ENCODE measurements around the gene NGEF.
"Not testable (repeated sequence)": the region's sequence is repeated elsewhere in the genome, so short reads cannot be mapped to it uniquely, and the experiment has no call there.

NGEF gene

DNA sequence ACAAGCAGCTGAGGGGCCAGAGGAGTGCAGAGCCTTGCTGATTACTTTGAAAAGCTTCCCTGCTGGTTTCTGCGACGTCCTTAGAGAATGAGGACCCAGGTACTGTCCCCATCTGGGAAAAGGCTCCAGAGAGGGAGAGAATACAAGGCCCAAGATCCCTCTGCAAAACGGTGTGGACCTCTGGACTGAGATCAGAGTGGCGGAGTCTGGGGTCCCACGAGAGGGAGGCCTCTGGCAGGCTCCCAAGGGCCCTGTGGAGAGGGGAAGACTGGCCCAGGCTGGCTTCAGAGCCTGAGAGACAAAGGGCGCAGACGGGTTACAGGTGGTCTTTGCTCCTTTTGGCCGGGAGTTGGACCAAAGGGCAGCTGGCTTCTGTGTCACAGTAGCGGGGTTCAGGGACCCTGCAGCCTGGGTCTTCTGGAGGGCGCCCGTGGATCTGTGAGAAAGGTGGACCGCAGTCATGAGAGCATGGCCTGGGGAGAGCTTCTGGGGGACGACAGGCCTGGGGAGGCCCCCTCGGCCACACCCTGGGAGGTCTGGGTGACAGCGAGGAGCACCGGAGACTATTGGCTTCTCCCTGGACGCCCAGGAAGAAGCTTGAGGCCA, 142.2 kb downstream of the NGEF start:
- DNase-seq (ENCODE audit: low spot score) = no peak

DNA sequence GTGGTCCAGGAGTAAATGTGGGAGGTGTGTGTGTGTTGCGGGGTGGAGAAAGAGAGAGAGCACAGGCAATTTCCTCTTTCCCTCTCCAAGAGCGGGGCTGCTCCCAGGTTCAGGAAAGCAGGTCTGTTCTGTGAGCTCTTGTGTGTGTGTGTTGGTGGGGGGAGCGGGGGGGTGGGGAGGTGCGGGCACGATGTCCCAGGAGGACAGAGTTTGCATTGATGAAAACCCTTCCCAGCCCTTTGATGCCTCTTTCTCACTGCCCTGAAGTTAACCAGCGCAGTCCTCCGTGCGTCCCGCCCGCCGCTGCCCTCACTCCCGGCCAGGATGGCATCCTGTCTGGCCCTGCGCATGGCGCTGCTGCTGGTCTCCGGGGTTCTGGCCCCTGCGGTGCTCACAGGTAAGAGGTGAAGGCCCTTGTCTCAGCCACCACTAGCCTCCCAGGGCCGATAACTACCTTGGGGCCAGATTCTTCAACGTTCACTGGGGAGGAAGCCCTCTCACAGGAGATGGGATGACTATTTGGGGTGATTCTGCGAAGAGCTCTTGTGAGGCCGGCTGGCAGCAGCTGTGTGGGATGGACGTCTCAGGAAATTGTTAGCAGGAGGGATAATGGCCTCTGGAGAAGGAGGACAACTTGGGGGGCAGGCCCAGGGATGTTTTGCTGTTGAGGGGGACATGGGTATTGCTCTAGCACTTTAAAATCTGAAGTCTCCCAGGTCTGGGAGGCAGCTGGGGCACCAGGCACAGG, 142.9 kb downstream of the NGEF start, which contains the start of gene SNORC:
TSS of gene SNORC (plus strand) at position 247 of the 748 bp plus-strand sequence. CDS start at position 325, 78 bp downstream.
- DNase-seq (ENCODE audit: low spot score) = no peak

DNA sequence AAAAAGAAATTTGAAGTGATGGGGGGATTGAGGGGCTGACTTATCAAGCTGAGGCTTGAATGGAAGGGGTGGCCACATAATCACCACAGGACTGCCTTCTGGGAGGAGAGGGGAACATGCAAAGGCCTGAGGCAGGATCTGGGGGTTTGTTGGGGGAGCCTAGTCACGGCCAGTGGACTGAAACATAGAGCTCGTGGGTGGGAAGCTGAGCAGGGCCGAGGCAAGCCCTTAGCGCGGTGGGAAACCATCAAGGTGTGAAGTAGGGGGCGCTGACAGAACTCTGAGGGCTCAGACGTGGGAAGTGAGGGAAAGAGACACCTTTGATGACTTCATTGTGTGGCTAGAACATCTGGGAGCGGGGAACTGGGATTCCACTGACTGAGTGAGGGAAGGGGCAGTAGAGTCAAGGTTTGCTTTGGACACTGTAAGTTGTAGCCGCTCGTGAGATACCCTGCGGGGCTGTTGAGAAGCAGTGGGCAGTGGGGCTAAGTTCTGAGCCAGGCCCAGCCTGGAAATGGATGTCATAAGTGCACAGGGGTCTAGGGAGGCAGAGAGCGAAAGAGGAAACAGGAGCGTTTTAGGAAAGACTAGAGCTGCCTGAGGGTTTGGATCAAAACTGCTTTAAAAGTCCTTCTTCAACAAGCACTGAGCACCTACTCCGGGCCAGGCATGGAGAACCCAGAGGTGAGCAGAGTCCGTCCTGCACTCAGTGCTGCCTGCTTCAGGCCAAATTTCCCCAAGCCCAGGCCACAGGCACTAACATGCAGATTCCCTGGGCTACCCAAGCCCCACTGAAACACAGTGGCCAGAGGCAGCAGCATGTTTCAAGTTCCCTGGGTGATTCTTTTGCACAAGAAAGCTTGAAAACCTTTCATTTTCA, 143.7 kb downstream of the NGEF start:
- DNase-seq (ENCODE audit: low spot score) = no peak

DNA sequence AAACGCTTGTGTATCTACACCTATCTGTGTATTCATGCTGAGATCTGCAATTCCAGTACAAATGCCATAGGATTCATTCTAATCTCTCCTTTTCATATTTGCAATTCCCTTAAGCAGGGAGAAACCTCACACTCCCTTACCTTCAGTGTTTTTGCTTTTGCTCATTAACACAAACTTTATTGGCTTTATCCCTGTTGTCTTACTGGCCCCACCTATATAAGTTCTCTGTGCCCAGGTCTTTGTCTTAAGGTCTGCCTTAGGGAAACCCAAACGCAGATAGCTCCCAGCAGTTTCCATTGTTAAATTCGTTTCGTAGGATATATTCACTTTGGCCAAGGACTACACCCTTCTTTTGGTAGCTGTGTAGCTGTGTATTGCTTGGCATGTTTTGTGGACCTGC, 147.0 kb downstream of the NGEF start:
- no peak for DNase-seq (ENCODE audit: low spot score)

DNA sequence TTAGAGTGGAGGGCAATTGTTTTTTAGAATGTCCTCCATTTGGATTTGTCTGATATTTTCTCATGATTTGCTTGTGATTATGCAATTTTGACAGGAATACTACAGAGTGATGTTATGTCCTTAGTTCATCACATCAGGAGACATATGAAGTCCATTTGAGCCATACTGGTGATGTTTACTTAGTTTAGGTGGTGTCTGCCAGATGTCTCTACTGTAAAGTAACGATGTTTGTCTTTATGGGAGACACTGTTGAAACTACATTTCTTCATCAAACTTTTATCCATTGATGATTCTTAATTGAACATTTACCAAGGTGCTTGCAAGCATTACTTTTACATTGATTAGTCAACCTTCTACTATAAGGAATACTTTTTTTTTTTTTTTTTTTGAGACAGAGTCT, 147.9 kb downstream of the NGEF start:
- DNase-seq (ENCODE audit: low spot score) = no peak

DNA sequence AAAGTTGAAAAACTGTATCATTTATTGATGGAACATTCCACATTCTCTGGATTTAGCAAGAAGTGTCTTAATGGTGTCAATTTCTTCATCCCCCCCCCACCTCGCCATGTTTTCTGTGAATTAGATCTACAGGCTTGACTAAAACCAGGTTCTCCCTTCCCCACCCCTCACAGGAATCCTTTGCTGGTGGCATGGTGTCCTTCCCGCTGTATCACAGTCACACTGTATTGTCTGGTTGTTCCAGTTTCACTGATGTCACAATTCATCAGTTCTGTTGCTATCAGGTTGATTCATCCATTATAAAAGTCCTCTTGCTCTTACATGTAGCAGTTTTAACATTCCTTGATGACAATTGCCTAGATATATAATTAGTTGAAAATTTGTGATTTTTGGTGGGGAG, 149.1 kb downstream of the NGEF start:
- no peak for DNase-seq (ENCODE audit: low spot score)

DNA sequence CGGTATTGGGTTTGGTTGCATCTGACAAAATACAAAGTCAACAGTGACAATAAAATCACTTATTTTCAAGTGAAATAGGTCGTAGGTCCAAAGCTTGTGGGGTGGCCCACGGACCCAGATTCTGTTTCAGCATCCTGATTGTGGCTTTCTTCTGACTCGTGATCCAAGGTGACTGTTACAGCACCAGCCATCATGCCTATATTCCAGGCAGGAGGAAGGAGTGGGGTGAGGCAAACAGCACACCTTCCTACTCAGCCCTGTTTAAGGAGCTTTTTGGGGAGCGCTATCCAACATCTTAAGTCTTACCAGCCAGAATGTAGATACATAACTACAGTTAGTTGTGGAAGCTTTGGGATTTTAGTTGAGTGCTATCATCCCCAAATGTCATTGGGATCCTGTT, 151.7 kb downstream of the NGEF start:
- no peak for DNase-seq (ENCODE audit: low spot score)

DNA sequence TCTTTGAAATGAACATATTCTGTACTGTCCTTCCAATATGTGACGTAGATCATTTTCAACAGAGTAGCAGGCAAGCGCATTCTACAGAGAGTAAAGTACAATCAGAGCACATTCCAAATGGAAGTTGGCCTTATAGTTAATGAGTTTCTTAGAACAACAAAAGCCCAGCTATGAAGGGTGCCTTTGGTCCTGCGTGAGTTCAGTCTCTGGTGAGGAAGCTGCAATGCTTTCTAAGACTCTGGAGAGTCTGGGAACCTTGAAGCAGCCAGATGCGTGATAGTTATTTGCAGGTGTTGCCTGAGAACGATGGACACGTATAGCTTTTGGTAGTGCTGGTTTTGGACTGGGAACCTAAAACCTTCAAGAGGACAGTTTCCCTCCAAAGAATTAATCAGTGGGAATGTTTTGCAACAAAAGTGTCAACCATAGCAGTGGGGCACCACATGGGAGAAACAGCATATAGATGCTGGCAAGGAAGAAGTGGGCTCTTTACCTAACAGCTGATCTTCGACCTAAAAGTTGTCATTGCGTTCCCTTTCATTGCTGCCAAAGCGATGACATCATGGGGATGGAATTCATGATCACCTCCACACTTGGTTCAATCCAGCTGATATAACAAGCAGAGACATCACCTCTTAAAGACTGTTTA, 152.3 kb downstream of the NGEF start:
- DNase-seq (ENCODE audit: low spot score) = no peak

DNA sequence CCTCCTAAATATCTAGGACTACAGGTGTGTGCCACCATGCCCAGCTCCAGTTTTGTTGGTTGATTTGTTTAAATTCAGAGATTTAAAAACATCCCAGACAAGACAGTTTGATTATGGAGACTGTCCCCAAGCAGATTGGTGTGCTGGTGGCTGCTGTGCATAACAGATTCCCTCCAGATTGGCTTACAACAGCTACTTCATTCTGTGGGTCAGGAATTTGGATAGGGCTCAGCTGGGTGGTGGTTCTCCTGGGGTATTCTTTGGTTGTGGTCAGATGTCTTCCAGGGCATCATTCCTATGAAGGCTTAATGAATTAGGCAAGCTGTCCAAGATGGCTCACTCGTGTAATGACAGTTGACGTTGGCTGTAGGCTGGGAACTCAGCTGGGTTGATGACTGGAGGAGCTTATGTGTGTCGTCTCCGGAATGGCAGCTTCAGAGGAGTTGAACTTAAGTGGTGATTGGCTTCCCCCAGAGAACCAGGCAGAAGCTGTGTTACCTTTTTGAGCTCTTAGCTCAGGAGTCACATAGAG, 153.6 kb downstream of the NGEF start:
- DNase-seq (ENCODE audit: low spot score) = no peak

DNA sequence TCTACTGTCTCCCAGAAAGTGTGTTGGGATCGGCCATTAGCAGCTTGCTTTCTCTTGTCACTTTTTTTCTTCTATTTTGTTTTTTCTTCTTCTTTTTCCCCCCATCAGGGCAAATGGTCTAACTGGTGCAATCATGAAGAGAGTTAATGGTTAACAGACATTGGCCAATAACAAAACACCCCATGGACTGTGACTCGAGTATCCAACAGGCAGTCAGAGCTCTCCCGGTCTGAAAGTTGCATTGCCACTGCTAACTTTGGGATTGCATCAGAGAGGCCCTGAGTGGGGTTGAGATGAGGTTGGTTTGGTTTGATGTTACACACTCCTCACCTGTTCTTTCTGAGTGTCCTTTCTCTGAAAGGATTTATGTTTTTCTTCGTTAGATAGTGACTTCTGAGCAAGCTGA, 155.9 kb downstream of the NGEF start:
- no peak for DNase-seq (ENCODE audit: low spot score)

DNA sequence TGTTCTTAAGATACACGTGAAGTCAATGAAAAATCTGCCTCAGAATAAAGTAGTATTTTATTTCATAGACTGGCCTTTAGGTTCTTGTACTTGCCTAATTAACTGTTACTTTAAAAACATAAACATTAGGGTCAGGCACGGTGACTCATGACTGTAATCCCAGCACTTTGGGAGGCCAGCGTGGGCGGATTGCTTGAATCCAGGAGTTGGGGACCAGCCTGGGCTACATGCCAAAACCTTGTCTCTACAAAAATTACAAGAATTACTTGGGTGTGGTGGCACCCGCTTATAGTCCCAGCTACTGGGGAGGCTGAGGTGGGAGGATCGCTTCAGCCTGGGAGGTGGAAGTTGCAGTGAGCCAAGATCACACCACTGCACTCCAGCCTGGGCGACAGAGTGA, 159.0 kb downstream of the NGEF start:
- DNase-seq (ENCODE audit: low spot score) = no peak

DNA sequence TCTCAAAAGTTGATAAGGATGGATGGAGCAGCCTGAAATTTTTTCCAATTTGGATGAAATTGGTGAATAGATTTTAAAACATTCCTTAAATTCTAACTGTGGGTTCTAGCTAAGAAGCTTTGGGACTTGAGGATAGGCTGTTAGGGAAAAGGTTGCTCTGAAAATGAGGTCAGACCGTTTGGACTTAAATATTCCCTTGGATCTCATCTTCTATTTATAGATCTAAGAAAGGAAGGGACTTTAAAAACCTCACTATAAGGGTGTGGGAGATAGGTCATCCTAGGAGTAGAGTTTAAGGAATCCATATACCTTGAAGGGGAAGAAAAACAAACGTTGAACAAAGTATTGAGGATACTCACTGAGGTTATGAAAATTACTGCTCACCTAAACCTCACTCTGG, 160.4 kb downstream of the NGEF start:
- no peak for DNase-seq (ENCODE audit: low spot score)

DNA sequence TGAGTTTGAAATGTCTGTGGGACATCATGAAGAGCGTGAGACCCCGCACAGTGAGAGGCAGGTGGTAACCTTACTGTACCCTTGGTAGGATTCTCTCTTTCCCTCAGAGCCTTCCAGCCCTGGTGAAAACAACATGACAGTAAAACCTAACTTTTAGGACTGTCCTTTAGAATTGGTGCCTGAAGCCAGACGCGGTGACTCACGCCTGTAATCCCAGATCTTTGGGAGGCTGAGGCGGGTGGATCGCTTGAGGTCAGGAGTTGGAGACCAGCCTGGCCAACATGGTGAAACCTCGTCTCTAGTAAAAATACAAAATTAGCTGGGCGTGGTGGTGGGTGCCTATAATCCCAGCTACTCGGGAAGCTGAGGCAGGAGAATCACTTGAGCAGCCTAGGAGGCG, 161.0 kb downstream of the NGEF start:
- not testable (repeated sequence) for DNase-seq (ENCODE audit: low spot score)

DNA sequence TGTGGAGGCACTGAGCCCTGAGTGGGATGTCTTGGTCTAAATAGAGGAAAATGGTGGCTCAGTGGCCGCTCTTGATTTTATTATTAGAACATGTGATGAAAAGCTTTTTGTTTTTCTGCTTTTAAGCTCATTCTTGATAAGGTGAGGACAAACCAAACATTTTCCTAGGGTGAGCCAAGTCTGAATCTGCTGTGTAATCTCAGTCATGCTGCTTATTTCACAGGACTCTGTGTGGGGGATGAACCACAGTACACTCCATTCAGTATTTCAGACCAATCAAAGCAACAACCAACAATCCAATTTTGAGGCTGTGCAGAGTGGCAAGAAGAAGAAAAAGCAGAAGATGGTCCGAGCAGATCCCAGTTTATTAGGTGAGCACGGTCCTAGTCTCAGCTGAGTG, 163.0 kb downstream of the NGEF start:
- DNase-seq (ENCODE audit: low spot score) = no peak

DNA sequence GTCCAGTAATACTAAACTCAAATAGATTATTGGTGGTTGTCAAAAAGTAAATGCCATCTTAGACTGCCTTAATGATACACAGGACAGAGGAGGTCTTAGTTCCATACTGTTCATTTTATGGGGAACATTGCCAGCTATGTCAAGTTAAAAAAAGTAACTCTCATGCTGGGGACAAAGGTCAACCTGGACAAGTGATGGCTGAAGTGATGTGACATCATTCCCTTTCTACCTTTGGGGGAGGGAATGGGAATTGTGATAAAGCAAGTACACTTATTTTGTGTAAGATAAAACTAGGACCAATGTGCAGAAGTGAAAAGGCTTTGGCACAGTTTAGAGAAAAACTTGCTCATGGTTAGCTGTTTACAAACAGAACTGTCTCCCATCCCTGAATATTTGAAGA, 167.0 kb downstream of the NGEF start:
- DNase-seq (ENCODE audit: low spot score) = no peak

DNA sequence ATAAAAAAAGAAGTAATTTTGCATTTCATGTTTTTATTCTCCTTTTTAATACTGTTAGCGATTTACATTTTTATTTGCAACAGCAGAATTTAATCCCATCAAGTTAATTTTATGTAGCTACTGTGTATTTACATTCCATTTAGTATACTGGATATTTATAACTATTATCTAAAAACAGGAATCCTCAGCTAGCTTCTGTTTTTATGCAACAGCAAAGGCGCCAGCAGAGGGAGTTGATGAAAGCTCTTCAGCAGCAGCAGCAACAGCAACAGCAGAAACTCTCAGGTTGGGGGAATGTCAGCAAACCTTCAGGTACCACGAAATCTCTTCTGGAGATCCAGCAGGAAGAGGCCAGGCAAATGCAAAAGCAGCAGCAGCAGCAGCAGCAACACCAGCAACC, 169.2 kb downstream of the NGEF start:
- DNase-seq (ENCODE audit: low spot score) = no peak

DNA sequence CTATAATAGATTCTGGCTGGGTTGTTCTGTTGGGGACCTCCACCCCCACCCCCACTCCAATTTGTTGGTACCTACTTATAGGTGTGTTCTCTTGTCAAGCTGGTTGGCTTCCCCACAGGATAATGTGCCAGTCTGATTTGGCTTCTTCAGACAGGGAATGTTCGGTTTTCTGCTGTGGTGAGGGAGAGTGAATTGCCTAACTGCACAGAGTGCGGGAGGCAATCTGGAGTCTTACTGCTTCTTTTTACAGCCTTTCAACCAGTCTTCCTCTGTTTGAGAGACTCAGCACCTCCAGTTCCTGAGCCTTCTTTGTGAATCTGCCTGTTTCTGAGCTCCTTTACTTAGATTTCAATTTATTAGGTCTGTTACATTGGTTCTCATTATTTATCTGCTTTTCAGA, 170.4 kb downstream of the NGEF start:
- DNase-seq (ENCODE audit: low spot score) = no peak

DNA sequence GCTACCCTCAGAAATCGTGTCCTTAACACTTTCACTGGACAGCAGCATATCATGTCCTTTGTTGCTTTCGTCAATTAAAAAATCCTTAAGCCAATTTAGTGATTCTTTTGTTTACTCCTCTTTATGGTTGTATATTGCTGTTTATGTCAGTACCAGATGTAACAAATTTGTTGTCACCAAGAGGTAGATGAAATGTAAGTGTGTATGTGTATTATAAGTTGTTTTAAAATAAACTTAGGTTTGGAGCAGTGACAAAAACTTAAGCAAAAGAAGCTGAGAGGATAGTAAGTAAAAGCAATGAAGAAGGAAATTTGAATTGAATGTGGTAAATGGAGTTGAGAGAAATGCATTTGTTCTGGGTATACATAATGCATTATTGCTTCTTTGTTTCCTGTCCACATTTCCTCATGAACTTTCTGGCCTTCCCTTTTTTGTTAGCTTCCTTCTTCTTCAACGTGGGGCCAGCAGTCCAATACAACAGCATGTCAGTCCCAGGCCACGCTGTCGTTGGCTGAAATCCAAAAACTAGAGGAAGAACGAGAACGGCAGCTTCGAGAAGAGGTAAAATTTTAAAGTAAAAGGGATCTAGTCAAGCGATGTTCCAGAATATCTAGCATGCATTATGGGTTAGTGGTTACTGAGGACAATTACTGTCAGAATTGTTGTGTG, 173.5 kb downstream of the NGEF start:
- no peak for DNase-seq (ENCODE audit: low spot score)

DNA sequence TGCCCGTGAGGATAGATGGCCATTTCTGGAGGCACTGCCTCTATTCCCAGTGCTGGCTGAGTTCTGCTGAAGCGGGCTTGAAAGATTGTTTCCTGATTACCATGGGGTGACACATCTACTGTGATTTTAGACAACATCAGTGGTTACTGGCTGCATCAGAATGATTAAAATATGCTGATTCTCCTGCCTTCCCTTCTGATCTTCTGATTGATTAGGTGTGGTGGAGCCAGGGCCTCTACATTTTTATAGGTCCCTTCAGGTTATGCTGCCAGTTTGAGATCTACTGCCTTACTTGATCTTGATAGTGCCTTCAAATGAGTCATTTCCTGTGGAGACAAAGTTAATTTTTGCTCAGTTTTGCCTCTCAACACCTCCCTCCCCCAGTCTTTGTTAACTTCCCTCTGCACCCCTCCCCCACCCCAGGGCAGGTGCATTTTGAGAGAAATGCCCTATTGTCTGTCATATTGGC, 174.6 kb downstream of the NGEF start:
- no peak for DNase-seq (ENCODE audit: low spot score)

DNA sequence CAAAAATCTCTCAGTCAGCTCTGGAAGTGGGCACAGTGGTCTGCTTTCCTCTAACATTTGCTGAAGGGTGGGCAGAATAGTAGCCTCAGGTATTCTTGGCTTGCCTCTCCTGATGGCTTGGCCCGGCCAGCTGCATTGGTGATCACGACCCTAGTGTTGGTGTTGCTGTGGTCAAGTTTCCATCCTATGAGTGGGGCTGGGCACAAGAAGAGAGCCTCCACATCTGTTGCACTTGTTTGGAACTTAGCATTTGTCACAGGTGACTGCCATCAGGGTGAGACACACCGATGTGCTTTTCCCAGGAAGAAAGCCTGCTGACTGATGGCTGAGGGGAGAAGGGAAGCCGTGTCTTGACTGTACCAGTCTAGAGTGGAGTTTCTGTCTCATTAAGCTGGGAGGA, 176.1 kb downstream of the NGEF start:
- DNase-seq (ENCODE audit: low spot score) = no peak

DNA sequence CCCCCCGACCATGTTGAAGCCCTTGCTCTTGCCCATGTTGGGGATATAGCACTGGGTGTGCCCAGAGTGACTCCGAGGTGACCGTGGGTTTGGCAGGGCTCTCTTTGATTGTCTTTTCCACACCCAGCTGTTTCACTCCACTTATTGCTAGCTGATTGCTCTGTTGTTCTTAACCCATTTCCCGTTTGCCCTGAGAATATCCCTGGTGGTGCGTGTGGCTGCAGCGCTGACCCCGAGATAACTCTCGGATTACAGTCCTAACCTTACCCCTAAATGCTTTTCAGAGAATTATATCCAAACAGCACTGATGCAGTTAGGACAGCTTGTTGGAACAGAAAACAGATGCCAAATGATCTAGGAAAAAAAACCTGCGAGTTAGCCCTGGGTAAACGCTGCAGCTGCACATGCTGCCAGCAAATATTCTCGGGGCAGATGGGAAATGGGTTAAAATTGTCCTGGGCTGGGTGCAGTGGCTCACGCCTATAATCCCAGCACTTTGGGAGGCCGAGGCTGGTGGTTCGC, 177.3 kb downstream of the NGEF start:
- no peak for DNase-seq (ENCODE audit: low spot score)

Data from AG08395 (cell line).